Pancreas (tissue), 10 donors: ENCODE measurements around the gene KLHL15. TPM values are rescaled to one million over a fixed set of nuclear protein-coding genes. Genes with fewer than 3 reads are reported as not detected.

Experiments used
- ATAC-seq, 4 donors: fragments of 200-7000 bp; cut with Tn5 transposase; one replicate each; pipeline versions ENCODE4 v1.8.0 to v1.9.1; 2020; ENCODE audit warnings: mild to moderate bottlenecking in 4 of 4, moderate library complexity in 4 of 4
- DNase-seq, 6 donors: peaks; one replicate each; pipeline ENCODE4 v3.0.0-alpha.2; 2020
- FAIRE-seq: peaks from 2 replicates; lab custom pipeline; 2012; peaks lifted over from hg19 to GRCh38; lab: Jason Lieb, UNC
- H3K27ac ChIP-seq, 4 donors: fragments of 200-600 bp; sonication (generic); 1 replicate in 3 of 4; 2 replicates in 1 of 4; pipeline versions ENCODE4 v1.5.0 to v1.8.0; 2020
- H3K27me3 ChIP-seq, 4 donors: fragments of 200-600 bp; one replicate each; pipeline ENCODE4 v1.8.0; 2021
- H3K36me3 ChIP-seq, 3 donors: fragments of 200-600 bp; sonication (generic) in 1 of 3; one replicate each; pipeline versions ENCODE4 v1.5.0 to v1.8.0; 2020 to 2021
- H3K4me1 ChIP-seq, 3 donors: fragments of 200-600 bp; one replicate each; pipeline ENCODE4 v1.8.0; 2021
- H3K4me3 ChIP-seq, 4 donors: fragments of 200-600 bp; sonication (generic) in 2 of 4; one replicate each; pipeline versions ENCODE4 v1.5.0 to v1.8.0; 2020 to 2021
- H3K9me3 ChIP-seq, 4 donors: fragments of 200-600 bp; one replicate each; pipeline ENCODE4 v1.8.0; 2021
- WGBS, 2 donors: extraction: QIAGEN DNeasy Blood & Tissue Kit; methylation state at CpG; one replicate each; pipeline ENCODE4 v1.1.7; 2013; 5-methylcytosine and 5-hydroxymethylcytosine counted together
- intact Hi-C, 3 donors: fragments of 100-400 bp; cut with DNase I; formaldehyde crosslinking; loops; one replicate each; pipeline versions ENCODE4 v1.11.1 to v1.14.2; 2022
- polyA plus RNA-seq, 2 donors: library from polyadenylated mRNA; stranded (reverse); fragments of 200-250 nt; gene quantifications; one replicate each; pipeline ENCODE4 v1.2.3, GENCODE V29; 2013
- total RNA-seq, 6 donors: library from RNA; stranded (reverse); fragmentation: NEBNext Ultra II Directional in 4 of 6; extraction: Animal tissue kit (Norgen Biotek cat#: 25700) in 4 of 6; gene quantifications; one replicate each; pipeline versions ENCODE4 v1.2.1 to v1.2.4, GENCODE V29; 2021 to 2023
- TF ChIP-seq, protein P1 (sequence below), 4 donors: fragments of 200-600 bp; sonication (generic) in 3 of 4; IDR thresholded peaks; one replicate each; pipeline versions ENCODE4 v1.5.0 to v1.8.0; 2021; ENCODE audit warnings: antibody characterized with exemption in 4 of 4
- donor health status: healthy with polysubstance abuse.
- donor health status: DM: no; HTN: no; CAD: no; lungs with moderate emphysema.
- donor health status: DM: no; HTN: no; CAD: no.
- donor health status: control.
- donor health status: control.
- donor health status: Bipolar disorder and iron deficiency.
- donor health status: DM: yes; HTN: yes; CAD: no.
- donor health status: DM: no; HTN: no; CAD: no.
- donor health status: DM: no; HTN: no; CAD: no.
- donor health status: DM: yes; HTN: yes; CAD: no.

Gene KLHL15
- total and polyA plus RNA-seq, 8 donors: 1.2 to 4.7 (median 4.2) TPM

DNA sequence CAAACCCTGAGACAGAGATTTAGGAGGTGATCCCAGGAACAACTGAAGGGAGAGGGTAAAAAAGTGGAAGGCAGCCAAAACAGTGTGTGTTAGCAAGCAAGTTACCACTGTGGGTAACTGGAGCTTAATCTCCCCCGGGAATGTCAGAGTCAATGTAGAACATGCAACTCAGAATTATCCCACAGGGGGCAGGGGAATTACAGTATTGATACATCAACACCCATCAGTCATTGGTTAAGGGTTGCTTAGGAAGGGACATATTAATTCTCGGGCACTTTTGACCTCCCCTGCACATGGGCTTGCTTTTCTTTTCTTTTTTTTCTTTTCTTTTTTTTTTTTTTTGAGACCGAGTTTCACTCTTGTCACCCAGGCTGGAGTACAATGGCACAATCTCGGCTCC, 89.9 kb downstream of the KLHL15 start:
- H3K27me3 ChIP-seq: peaks cover 0 to 13% (median 0%) of the 10 kb centered on the region in 4 donors
- TF ChIP-seq, protein P1, sequence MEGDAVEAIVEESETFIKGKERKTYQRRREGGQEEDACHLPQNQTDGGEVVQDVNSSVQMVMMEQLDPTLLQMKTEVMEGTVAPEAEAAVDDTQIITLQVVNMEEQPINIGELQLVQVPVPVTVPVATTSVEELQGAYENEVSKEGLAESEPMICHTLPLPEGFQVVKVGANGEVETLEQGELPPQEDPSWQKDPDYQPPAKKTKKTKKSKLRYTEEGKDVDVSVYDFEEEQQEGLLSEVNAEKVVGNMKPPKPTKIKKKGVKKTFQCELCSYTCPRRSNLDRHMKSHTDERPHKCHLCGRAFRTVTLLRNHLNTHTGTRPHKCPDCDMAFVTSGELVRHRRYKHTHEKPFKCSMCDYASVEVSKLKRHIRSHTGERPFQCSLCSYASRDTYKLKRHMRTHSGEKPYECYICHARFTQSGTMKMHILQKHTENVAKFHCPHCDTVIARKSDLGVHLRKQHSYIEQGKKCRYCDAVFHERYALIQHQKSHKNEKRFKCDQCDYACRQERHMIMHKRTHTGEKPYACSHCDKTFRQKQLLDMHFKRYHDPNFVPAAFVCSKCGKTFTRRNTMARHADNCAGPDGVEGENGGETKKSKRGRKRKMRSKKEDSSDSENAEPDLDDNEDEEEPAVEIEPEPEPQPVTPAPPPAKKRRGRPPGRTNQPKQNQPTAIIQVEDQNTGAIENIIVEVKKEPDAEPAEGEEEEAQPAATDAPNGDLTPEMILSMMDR (IDR thresholded peaks at IDR 0.05): no peak
- H3K9me3 ChIP-seq: no peaks in the 10 kb centered on the region
- H3K4me3 ChIP-seq: no peak overlapping the region
- no peaks in the 10 kb centered on the region for H3K36me3 ChIP-seq
- no peak for FAIRE-seq
- DNase-seq: no peak
- H3K4me1 ChIP-seq: peaks cover 0 to 4% (median 3%) of the 10 kb centered on the region in 3 donors
- 63 to 67% methylated on average over 4 of the region's 4 CpGs for WGBS, 2 donors
- intact Hi-C loops: no loop called here
- ATAC-seq: no peak
- no peak overlapping the region for H3K27ac ChIP-seq

DNA sequence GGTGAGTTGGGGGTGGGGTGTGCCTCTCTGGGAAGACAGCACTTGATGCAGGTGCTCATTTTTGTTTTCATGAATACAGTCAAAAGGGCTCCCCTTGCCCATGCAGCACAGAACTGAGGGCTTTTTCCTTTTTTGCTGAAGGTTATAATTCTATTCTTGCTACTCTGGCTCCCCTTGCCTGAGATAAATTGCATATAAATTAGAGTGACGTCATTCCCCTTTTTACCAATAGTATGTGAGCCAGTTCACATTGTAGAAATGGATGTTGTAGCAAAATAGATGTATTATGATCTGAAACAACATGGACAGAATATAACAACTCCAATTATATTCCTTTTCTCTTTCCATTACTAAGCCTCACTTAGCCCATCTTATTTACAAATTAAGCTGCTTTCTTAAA, 90.8 kb downstream of the KLHL15 start:
- Histone ChIP-seq H3K27me3 (peaks cover 0 to 13% (median 0%) of the 10 kb centered on the region in 4 donors), H3K36me3 (no peaks in the 10 kb centered on the region), H3K27ac (no peak overlapping the region), H3K9me3 (no peaks in the 10 kb centered on the region), H3K4me1 (peaks cover 0 to 4% (median 3%) of the 10 kb centered on the region in 3 donors), H3K4me3 (no peak overlapping the region)
- DNase-seq (no peak), ATAC-seq (no peak), FAIRE-seq (no peak)
- TF ChIP-seq, protein P1 (IDR thresholded peaks at IDR 0.05): no peak
- WGBS, 2 donors: 23 to 26% methylated on average over 1 of the region's 1 CpG
- intact Hi-C loops: no loop called here

DNA sequence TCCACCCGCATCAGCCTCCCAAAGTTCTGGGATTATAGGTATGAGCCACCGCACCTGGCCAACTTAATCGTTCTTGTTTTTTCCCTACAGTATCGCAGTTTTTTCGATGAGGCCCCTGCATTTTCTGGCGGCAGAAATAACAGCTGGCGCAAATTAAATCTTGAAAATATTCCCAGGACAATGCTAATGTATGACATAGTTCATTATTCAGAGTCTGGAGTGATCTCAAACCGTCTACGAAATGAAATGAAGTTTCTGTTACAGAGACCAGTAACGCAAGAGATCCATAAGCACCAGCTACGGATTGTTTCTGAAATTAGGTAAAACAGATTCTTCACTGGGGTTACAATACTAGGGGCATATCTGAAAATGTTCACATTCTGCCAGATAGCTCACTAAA, 91.9 kb downstream of the KLHL15 start:
- H3K27ac ChIP-seq: no peak overlapping the region
- DNase-seq: no peak
- FAIRE-seq: no peak
- H3K36me3 ChIP-seq: no peaks in the 10 kb centered on the region
- ATAC-seq: no peak
- intact Hi-C loops: no loop called here
- H3K9me3 ChIP-seq: no peaks in the 10 kb centered on the region
- peaks cover 0 to 4% (median 3%) of the 10 kb centered on the region in 3 donors for H3K4me1 ChIP-seq
- TF ChIP-seq, protein P1 (IDR thresholded peaks at IDR 0.05): no peak
- peaks cover 0 to 13% (median 0%) of the 10 kb centered on the region in 4 donors for H3K27me3 ChIP-seq
- 88 to 89% methylated on average over 11 of the region's 11 CpGs for WGBS, 2 donors
- no peak overlapping the region for H3K4me3 ChIP-seq

Other genes starting within 250 kb of the KLHL15 start
- 100 to 1,000 TPM in 2 of 6 donors, 10 to 100 TPM in 4; 51.1 to 376 (median 71.6) TPM for gene SAT1, start 244.0 kb downstream of the KLHL15 start, total RNA-seq
- gene SAT1, start 244.0 kb downstream of the KLHL15 start, polyA plus RNA-seq: 100 to 1,000 TPM; 220 to 326 TPM
- 10 to 100 TPM in 1 of 6 donors, 1 to 10 TPM in 5; 4.8 to 11.5 (median 7.6) TPM for gene APOO, start 119.2 kb downstream of the KLHL15 start, total RNA-seq
- gene APOO, start 119.2 kb downstream of the KLHL15 start, polyA plus RNA-seq: 10 to 100 TPM in 1 of 2 donors, 1 to 10 TPM in 1; 10.0 to 16.9 TPM
- under 1 TPM in 5 of 6 donors, not detected in 1; 0.09 to 0.40 (median 0.16) TPM for gene CXorf58, start 119.2 kb downstream of the KLHL15 start, total RNA-seq
- under 1 TPM; 0.07 to 0.19 TPM for gene CXorf58, start 119.2 kb downstream of the KLHL15 start, polyA plus RNA-seq
- gene EIF2S3, start 27.8 kb upstream of the KLHL15 start, total RNA-seq: 100 to 1,000 TPM in 4 of 6 donors, 10 to 100 TPM in 2; 84.4 to 139 (median 128) TPM
- gene EIF2S3, start 27.8 kb upstream of the KLHL15 start, polyA plus RNA-seq: 10 to 100 TPM; 40.0 to 52.9 TPM
- gene ZFX, start 122.5 kb upstream of the KLHL15 start, total RNA-seq: 10 to 100 TPM; 19.0 to 40.3 (median 26.4) TPM
- gene ZFX, start 122.5 kb upstream of the KLHL15 start, polyA plus RNA-seq: 1 to 10 TPM; 4.4 to 8.8 TPM